ENCODE measurements around the gene OR10A4.

DNA sequence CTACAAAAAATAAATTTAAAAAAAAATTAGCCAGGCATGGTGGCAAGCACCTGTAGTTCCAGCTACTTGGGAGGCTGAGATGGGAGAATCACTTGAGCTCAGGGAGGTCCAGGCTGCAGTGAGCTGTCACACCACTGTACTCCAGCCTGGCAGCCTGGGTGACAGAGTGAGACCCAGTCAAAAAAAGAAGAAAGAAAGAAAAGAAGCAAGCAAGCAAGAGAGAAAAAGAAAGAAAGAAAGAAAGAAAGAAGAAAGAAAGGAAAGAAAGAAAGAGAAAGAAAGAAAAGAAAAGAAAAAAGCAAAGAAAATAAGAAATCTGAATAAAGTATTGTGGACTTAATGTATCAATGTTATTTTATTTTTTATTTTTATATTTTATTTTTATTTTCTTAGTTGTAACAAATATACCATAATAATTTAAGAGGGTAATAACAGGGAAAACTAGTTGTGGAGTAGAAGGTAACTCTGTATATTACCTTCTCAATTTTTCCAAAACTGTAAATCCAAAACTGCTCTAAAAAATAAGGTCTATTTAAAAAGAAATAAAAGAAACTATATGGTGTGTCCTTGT, 48.7 kb downstream of the OR10A4 start:
- no peak for TF ChIP-seq CBFB (IDR thresholded peaks at IDR 0.05; ENCODE audit: low read depth)
- TF ChIP-seq CREB1 (IDR thresholded peaks at IDR 0.05; ENCODE audit: low read depth), result no peak
- TF ChIP-seq KDM1A (IDR thresholded peaks at IDR 0.05; ENCODE audit: borderline replicate concordance), result no peak
